Ectodermal cell (in vitro differentiated cells): ENCODE measurements around the gene MBNL2.

Source experiments
- H3K27ac ChIP-seq: 2 replicates; pipeline ENCODE4 v1.7.0; 2013; ENCODE audit warnings: mild to moderate bottlenecking, low read depth, low read length; ENCODE audit not compliant: insufficient read depth, poor library complexity, severe bottlenecking
- H3K27me3 ChIP-seq: 2 replicates; pipeline ENCODE4 v1.7.0; 2013; ENCODE audit warnings: mild to moderate bottlenecking, low read length; ENCODE audit not compliant: insufficient read depth, control insufficient read depth, poor library complexity, severe bottlenecking
- H3K36me3 ChIP-seq: one replicate; pipeline ENCODE4 v1.7.0; 2013; ENCODE audit warnings: low read length; ENCODE audit not compliant: control insufficient read depth, insufficient read depth
- H3K4me1 ChIP-seq: one replicate; pipeline ENCODE4 v1.7.0; 2013; ENCODE audit warnings: low read length; ENCODE audit not compliant: control insufficient read depth, insufficient read depth
- H3K4me3 ChIP-seq: 2 replicates; pipeline ENCODE4 v1.7.0; 2013; ENCODE audit warnings: low read depth, low read length, control low read depth; ENCODE audit not compliant: insufficient read depth
- H3K9me3 ChIP-seq: 2 replicates; pipeline ENCODE4 v1.7.0; 2013; ENCODE audit warnings: mild to moderate bottlenecking, low read length, moderate library complexity; ENCODE audit not compliant: control insufficient read depth
- WGBS, 2 experiments: methylation state at CpG; one replicate each; pipeline ENCODE4 v1.1.7; 2013; ENCODE audit warnings: missing lambda C conversion rate in 2 of 2; 5-methylcytosine and 5-hydroxymethylcytosine counted together

The MBNL2 gene

DNA sequence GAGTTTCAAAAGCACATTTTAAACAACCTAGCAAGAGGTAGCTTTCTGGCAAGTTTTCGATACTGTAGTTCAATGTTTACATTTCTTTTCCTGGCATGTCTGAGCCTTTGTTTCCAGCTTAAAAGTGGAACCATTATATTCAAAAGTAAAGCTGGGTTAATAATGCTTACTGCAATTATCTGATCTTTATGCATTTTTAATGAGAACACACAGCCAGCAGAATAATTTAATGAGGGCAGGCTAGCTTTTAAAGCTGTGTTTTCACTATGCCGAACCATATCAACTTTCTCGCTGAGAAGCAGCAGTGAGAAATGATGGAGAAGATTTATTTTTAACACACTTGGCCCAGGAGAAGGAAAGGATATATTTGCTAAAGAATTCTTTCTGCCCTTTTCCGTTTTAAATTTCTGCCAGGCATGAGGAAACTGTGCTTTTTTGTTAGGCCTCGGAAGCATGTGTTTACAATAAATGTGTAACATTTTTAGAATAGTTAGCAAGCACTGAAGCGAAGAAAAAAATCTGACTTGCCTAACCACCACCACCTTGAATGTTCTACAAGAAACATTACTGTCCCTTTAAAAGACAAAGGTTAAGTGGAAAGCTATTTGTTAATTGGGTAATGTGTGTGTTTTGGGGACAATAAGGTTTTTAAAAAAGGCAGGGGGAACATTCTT, 1.0 kb downstream of the MBNL2 start:
- Histone ChIP-seq H3K4me1 (peaks cover 18% of the 10 kb centered on the region), H3K36me3 (no peaks in the 10 kb centered on the region), H3K27me3 (peaks cover 43% of the 10 kb centered on the region), H3K4me3 (peak overlapping the region; percentile 62), H3K27ac (peak overlapping the region; percentile 85), H3K9me3 (no peaks in the 10 kb centered on the region)
- WGBS, 2 experiments, result 68 to 73% methylated on average over 5 to 6 of the region's 6 CpGs

DNA sequence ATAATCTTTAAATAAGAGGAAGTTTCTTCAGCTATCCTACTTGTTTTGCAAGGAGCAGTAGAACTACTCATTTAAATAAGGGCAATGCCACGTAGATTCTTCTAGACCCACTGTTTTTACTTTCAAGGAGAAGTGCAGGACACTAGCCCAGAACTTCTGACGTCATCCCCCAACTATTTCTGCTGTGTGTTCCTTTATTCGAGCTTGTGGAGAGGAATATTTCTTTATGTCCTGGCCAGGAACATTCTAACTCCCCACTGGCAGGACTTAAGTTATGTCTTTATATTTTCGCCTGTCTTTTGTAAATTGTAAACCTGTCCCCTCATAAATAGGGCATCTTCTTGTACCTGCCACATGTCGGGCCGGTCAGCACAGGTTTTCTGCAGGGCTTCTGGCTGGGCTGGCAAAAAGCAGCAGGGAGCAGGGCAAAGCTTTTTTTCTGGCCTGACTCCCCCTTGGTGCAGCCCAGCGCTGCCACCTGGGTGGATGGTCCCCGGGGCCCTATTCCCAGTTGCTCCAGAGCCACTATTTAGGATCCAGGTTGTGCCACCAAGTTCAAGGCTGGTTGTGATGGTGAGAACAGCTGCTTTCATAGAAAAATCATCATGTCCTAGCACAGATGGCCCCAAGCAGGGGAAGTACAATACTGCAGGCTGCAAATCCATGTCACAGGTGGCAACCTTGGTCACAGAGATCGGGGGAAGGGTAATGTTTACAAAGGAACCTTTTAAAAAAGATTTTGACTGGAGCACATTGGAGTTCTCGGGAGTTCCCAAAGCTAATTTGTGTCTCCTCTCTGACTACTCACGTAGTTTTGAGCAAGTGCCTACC, 1.8 kb downstream of the MBNL2 start:
- Histone ChIP-seq H3K27me3 (peaks cover 49% of the 10 kb centered on the region), H3K36me3 (no peaks in the 10 kb centered on the region), H3K4me1 (peaks cover 18% of the 10 kb centered on the region), H3K9me3 (no peaks in the 10 kb centered on the region), H3K4me3 (peak overlapping the region; percentile 62), H3K27ac (peak overlapping the region; percentile 85)
- WGBS, 2 experiments, result 22 to 26% methylated on average over 11 of the region's 11 CpGs

DNA sequence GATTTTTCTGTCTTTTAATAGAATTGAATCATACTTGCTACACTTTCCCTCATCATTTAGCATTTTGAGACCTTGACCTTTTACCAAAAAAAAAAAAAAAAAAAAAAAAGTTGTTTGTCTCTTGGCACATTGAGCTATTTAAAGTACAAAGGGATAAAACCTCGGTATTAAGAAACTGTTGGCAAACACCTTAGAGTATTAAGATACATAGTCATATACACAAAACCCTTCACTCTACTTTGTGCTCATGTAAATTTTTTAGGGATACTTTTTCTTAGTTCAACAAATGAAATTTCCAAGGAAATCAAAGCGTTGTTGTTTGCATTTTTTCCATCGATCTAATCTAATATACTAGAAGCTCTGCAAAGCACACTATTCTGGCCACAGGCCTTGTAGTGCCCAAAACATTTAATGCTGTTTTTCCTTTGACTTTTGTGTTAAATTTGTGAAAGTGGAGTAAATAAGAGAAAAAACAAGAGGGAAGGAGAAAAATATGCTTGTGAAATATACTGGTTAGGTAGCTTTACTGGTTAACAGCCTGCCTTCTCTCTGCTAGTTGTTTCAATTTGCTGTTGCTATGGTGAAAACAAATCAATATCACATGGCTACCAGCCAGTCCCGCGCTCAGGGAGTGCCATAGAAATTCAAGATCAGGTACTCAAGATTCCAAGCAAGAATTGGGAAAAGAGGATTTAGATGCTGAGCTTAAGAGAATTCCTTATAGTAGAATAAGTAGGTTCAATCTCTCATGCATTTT, 2.6 kb downstream of the MBNL2 start:
- Histone ChIP-seq H3K9me3 (no peaks in the 10 kb centered on the region), H3K27me3 (peaks cover 57% of the 10 kb centered on the region), H3K36me3 (no peaks in the 10 kb centered on the region), H3K27ac (no peak overlapping the region), H3K4me3 (no peak overlapping the region), H3K4me1 (peaks cover 18% of the 10 kb centered on the region)
- WGBS, 2 experiments, result 77 to 79% methylated on average over 4 of the region's 5 CpGs

DNA sequence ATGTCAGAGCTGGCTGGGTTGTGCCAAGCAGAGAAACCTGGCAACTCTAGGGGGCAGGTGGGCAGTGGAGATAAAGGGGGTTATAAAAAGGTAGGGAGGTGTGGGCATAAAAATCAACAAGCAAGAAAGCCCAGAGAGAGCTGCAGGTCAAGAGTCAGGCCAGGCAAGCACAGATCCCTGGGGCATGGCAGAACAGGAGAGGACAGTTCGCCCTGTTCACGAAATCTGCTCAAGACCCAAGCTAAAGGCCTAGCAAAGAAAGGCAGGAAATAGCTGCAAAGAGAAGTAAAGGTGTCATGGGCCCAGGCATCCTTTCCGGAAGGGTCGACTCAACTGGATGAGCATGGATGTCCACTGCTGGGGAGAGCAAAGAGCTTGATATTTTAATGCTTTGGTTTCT, 3.4 kb downstream of the MBNL2 start:
- H3K4me3 ChIP-seq, result no peak overlapping the region
- WGBS, 2 experiments, result 85 to 89% methylated on average over 4 of the region's 4 CpGs
- H3K9me3 ChIP-seq, result no peaks in the 10 kb centered on the region
- H3K36me3 ChIP-seq, result no peaks in the 10 kb centered on the region
- H3K4me1 ChIP-seq, result peaks cover 18% of the 10 kb centered on the region
- H3K27me3 ChIP-seq, result peaks cover 60% of the 10 kb centered on the region
- H3K27ac ChIP-seq, result no peak overlapping the region

GRCh38 chr13:97226013-97226412, 3.9 kb downstream of the MBNL2 start:
- WGBS, 2 experiments, result 88 to 93% methylated on average over 8 of the region's 8 CpGs
- H3K9me3 ChIP-seq, result no peaks in the 10 kb centered on the region
- H3K36me3 ChIP-seq, result no peaks in the 10 kb centered on the region
- no peak overlapping the region for H3K27ac ChIP-seq
- no peak overlapping the region for H3K4me3 ChIP-seq
- H3K4me1 ChIP-seq, result peaks cover 18% of the 10 kb centered on the region
- H3K27me3 ChIP-seq, result peaks cover 61% of the 10 kb centered on the region

DNA sequence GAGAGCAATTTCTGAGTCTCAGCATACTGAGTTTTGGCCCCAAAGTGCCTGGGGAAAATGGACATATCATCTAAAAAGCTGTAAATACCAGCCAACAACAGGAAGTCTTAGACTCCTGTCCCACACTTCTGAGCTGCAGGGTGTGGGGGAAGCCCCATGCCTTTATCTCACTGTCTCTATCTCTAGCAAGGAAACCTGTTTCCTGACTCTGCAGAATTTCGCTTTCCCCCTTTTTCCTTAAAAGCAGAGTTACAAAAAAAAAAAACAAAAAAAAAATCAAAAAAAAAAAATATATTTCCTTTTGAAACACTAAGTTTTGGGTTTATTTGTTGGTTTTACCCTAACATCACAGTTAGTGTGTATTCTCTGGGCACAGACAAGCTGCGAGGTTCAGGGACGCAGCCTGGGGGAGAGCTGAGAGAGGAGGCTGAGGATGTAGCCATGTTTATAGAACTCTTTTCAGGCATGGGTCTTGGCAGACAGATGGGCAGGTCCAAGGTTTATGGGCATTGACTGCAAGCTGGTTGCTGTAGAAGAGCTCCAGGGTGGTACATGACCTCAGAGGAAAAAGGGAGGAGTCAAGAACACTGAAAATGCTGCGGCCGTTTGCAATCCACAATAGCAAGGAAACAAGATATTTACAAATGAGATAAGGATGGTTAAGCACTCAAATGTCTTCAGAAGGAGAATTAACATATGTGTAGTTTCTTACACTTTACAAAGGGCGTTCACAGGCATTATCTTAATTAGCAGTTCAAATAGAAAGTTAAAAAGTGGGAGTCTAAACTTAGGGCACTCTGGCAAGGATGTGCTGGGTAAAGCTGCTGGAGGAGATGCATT, 4.9 kb downstream of the MBNL2 start:
- WGBS, 2 experiments, result 27 to 33% methylated on average over 4 to 6 of the region's 6 CpGs
- Histone ChIP-seq H3K4me3 (no peak overlapping the region), H3K4me1 (peaks cover 16% of the 10 kb centered on the region), H3K27me3 (peaks cover 63% of the 10 kb centered on the region), H3K9me3 (no peaks in the 10 kb centered on the region), H3K27ac (no peak overlapping the region), H3K36me3 (no peaks in the 10 kb centered on the region)

DNA sequence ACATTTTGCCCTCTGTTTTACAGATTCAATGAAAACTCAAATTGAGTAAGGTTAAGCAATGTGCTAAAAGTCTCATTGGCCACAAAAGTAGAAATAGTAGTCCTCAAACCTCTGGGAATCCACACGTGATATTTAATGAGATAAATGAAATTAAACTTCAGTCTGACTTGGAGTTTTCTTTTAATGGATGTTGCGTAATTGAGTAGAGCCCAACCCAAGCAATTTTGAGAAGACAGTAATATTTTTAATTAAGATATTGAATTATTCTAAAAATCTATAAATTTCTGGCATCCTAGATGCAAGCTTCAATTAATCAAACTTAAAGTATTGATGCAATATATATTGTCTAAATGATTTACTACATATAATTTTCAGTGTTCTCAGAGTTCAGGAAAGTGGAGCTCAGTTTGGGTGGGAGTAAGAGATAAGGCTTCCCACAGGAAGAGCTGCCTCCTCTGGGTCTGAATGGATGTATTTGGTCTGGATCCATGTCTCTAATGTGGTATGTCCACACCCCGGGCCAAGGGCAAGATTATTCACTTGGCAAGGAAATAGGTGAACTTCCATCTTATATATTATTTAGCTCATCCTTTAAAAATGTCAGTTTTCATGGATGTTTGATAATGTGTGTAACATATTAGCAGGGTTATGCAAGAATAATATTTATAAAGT, 6.9 kb downstream of the MBNL2 start:
- no peak overlapping the region for H3K4me3 ChIP-seq
- H3K36me3 ChIP-seq, result no peaks in the 10 kb centered on the region
- 65 to 86% methylated on average over 2 to 3 of the region's 3 CpGs for WGBS, 2 experiments
- no peaks in the 10 kb centered on the region for H3K9me3 ChIP-seq
- peaks cover 59% of the 10 kb centered on the region for H3K27me3 ChIP-seq
- no peak overlapping the region for H3K27ac ChIP-seq
- H3K4me1 ChIP-seq, result peaks cover 18% of the 10 kb centered on the region

GRCh38 chr13:97229699-97230098, 7.6 kb downstream of the MBNL2 start:
- H3K9me3 ChIP-seq, result no peaks in the 10 kb centered on the region
- H3K36me3 ChIP-seq, result no peaks in the 10 kb centered on the region
- H3K27ac ChIP-seq, result no peak overlapping the region
- WGBS, 2 experiments, result 84% methylated on average over 3 of the region's 3 CpGs
- peaks cover 51% of the 10 kb centered on the region for H3K27me3 ChIP-seq
- H3K4me1 ChIP-seq, result peaks cover 11% of the 10 kb centered on the region
- no peak overlapping the region for H3K4me3 ChIP-seq

DNA sequence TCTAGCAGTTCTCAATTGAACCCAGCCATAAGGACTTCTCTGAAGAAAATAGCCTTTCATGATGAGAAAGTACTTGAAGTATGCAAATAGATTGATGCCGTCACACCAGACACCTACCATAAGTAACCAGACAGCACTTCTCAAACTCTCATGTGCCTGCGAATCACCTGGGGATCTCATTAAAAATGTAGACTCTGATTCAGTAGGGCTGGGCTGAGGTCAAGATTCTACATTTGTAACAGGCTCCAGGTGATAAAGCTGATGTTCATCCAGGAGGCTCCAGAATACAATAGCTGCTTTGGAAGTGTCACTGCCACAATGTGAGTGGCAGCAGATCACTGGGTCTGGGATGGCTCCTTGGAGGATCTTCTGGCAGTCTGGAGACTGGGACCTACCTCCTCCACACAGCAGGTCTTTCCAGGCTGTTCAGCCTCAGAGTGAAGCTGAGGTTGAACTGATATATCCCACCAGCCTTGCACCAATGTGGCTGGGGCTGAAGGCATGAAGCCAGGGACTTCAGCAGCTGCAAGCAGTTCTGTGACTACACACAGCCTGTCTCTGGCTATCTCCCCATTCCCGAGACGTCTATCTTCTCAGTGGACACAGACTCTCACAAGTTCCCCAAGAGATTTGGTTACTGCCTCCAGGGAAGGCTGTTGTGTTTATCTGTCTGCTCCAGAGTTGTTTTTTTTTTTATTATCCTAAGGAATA, 9.1 kb downstream of the MBNL2 start:
- Histone ChIP-seq H3K36me3 (no peaks in the 10 kb centered on the region), H3K27ac (no peak overlapping the region), H3K9me3 (no peaks in the 10 kb centered on the region), H3K27me3 (peaks cover 36% of the 10 kb centered on the region), H3K4me3 (no peak overlapping the region), H3K4me1 (peaks cover 9% of the 10 kb centered on the region)
- WGBS, 2 experiments, result 92 to 95% methylated on average over 3 to 4 of the region's 4 CpGs
